Measurements from ENCODE around the gene CUX1.

GRCh38 chr7:102101111-102101551 is 283.7 kb downstream of the CUX1 start:
- TF ChIP-seq, protein P1, sequence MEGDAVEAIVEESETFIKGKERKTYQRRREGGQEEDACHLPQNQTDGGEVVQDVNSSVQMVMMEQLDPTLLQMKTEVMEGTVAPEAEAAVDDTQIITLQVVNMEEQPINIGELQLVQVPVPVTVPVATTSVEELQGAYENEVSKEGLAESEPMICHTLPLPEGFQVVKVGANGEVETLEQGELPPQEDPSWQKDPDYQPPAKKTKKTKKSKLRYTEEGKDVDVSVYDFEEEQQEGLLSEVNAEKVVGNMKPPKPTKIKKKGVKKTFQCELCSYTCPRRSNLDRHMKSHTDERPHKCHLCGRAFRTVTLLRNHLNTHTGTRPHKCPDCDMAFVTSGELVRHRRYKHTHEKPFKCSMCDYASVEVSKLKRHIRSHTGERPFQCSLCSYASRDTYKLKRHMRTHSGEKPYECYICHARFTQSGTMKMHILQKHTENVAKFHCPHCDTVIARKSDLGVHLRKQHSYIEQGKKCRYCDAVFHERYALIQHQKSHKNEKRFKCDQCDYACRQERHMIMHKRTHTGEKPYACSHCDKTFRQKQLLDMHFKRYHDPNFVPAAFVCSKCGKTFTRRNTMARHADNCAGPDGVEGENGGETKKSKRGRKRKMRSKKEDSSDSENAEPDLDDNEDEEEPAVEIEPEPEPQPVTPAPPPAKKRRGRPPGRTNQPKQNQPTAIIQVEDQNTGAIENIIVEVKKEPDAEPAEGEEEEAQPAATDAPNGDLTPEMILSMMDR (IDR thresholded peaks at IDR 0.05) = no peak
- no peak for TF ChIP-seq EP300 (IDR thresholded peaks at IDR 0.05)
- TF ChIP-seq POLR2A (IDR thresholded peaks at IDR 0.05) = no peak

All from ovary (tissue), 3 donors.